K562 (cell line): Measurements from ENCODE around the gene FATE1. TPM values are rescaled to one million over a fixed set of nuclear protein-coding genes. Genes with fewer than 3 reads are reported as not detected.

Experiments
- ATAC-seq: fragments of 200-7000 bp; cut with Tn5 transposase; 3 replicates; pipeline ENCODE4 v1.9.1; 2020; ENCODE audit warnings: moderate library complexity
- BruUV-seq: library from RNA; stranded (reverse); fragments of 400-500 nt; replicated peaks from 2 replicates; lab custom pipeline; 2021; lab: Mats Ljungman, UMichigan
- CTCF ChIA-PET: fragments of 300-600 bp; formaldehyde crosslinking; extraction: SDS; loops from one replicate; lab custom pipeline; 2021; ENCODE audit warnings: low intra/inter-chr PET ratio; lab: Yijun Ruan, JAX
- POLR2A ChIA-PET: fragments of 300-600, 350-650 bp; sonication (Branson Sonifier 250); formaldehyde crosslinking; extraction: SDS; loops from one replicate; lab custom pipeline; 2021; ENCODE audit warnings: antibody characterized with exemption, inconsistent platforms; lab: Yijun Ruan, JAX
- DNase-seq, 4 experiments: peaks; one replicate each; pipeline versions ENCODE4 v3.0.0 to v3.0.0-alpha.2; 2011 to 2018; ENCODE audit warnings: low spot score in 3 of 4, mixed read lengths in 3 of 4; ENCODE audit errors: extremely low read depth in 1 of 4
- FAIRE-seq: peaks from 2 replicates; lab custom pipeline; 2011; peaks lifted over from hg19 to GRCh38; lab: Jason Lieb, UNC
- H2AFZ ChIP-seq: 2 replicates; pipeline ENCODE4 v1.6.0; 2011; ENCODE audit warnings: low read depth, low read length, control low read depth, inconsistent platforms
- H3K27ac ChIP-seq: fragments of 200-600 bp; 3 replicates; pipeline ENCODE4 v1.8.0; 2011; ENCODE audit warnings: low read depth, mild to moderate bottlenecking, control low read depth, inconsistent platforms, low read length, moderate library complexity, mixed read lengths; ENCODE audit errors: extremely low read depth
- H3K27me3 ChIP-seq, 2 experiments: fragments of 300-600 bp in 1 of 2; 2 replicates in 1 of 2; 3 replicates in 1 of 2; pipeline versions ENCODE4 v1.6.0 to v1.8.0; 2011; ENCODE audit warnings: inconsistent platforms in 2 of 2, low read length in 2 of 2, mild to moderate bottlenecking in 1 of 2, mixed read lengths in 1 of 2, moderate library complexity in 1 of 2; ENCODE audit not compliant: control insufficient read depth in 2 of 2, insufficient read depth in 2 of 2
- H3K36me3 ChIP-seq: fragments of 300-600 bp; 3 replicates; pipeline ENCODE4 v1.8.0; 2011; ENCODE audit warnings: mild to moderate bottlenecking, low read length, inconsistent platforms; ENCODE audit not compliant: control insufficient read depth, insufficient read depth
- H3K4me1 ChIP-seq, 2 experiments: fragments of 200-600 bp in 1 of 2; replicated peaks in 1 of 2; 2 replicates in 1 of 2; 3 replicates in 1 of 2; pipeline versions ENCODE4 v1.5.1 to v1.8.0; 2011; ENCODE audit warnings: inconsistent platforms in 2 of 2, low read length in 2 of 2, mild to moderate bottlenecking in 1 of 2, mixed read lengths in 1 of 2, moderate library complexity in 1 of 2; ENCODE audit not compliant: control insufficient read depth in 2 of 2, insufficient read depth in 2 of 2
- H3K4me2 ChIP-seq: 2 replicates; pipeline ENCODE4 v1.6.1; 2011; ENCODE audit warnings: low read length, control low read depth, inconsistent platforms, mixed read lengths; ENCODE audit not compliant: insufficient read depth
- H3K4me3 ChIP-seq: fragments of 200-600 bp; sonication (generic), shearing (Covaris generic); 2 replicates; pipeline ENCODE4 v1.5.1; 2016; ENCODE audit warnings: control low read depth, inconsistent platforms
- H3K79me2 ChIP-seq: fragments of 200-600 bp; 3 replicates; pipeline ENCODE4 v1.8.0; 2011; ENCODE audit warnings: low read length, inconsistent platforms; ENCODE audit not compliant: control insufficient read depth, insufficient read depth
- H3K9ac ChIP-seq, 2 experiments: 2 replicates each; pipeline versions ENCODE4 v1.6.0 to v1.6.1; 2011; ENCODE audit warnings: low read depth in 2 of 2, low read length in 2 of 2, control low read depth in 1 of 2, inconsistent platforms in 1 of 2, mild to moderate bottlenecking in 1 of 2, mixed read lengths in 1 of 2; ENCODE audit not compliant: insufficient read depth in 1 of 2
- H3K9me1 ChIP-seq: one replicate; pipeline ENCODE4 v1.6.0; 2011; ENCODE audit warnings: inconsistent platforms, mild to moderate bottlenecking, low read length, moderate library complexity; ENCODE audit not compliant: control insufficient read depth, insufficient read depth
- H3K9me3 ChIP-seq: replicated peaks from 2 replicates; pipeline ENCODE4 v1.5.1; 2011; ENCODE audit warnings: low read depth, low read length, inconsistent platforms; ENCODE audit not compliant: control insufficient read depth, insufficient read depth
- H4K20me1 ChIP-seq: replicated peaks from 2 replicates; pipeline ENCODE4 v1.6.1; 2011; ENCODE audit warnings: low read length, inconsistent platforms, mixed read lengths; ENCODE audit not compliant: control insufficient read depth, insufficient read depth
- AFF1 ChIP-seq, 2 experiments: fragments of 450-650 bp; IDR thresholded peaks; 2 replicates each; pipeline ENCODE4 v1.6.1; 2018; ENCODE audit warnings: mild to moderate bottlenecking in 2 of 2, low read depth in 1 of 2; ENCODE audit not compliant: partially characterized antibody in 2 of 2
- ATF7 ChIP-seq: fragments of 450-650 bp; IDR thresholded peaks from 2 replicates; pipeline ENCODE4 v1.7.1; 2014; ENCODE audit warnings: mild to moderate bottlenecking, moderate library complexity
- BACH1 ChIP-seq: fragments of 200-800 bp; sonication (Bioruptor generic); IDR thresholded peaks from 2 replicates; pipeline ENCODE4 v1.6.1; 2016; ENCODE audit warnings: missing genetic modification characterization, missing compliant biosample characterization
- GTF2E2 ChIP-seq: fragments of 200-800 bp; sonication (Bioruptor generic); IDR thresholded peaks from 2 replicates; pipeline ENCODE4 v1.6.1; 2016; ENCODE audit warnings: missing genetic modification characterization, missing compliant biosample characterization
- HNRNPH1 ChIP-seq: fragments of 200-400 bp; formaldehyde crosslinking; optimal IDR thresholded peaks from 2 replicates; pipeline ENCODE3; 2017; ENCODE audit warnings: low read depth, mild to moderate bottlenecking, low read length, moderate library complexity
- JUND ChIP-seq, 2 experiments: IDR thresholded peaks; 2 replicates in 1 of 2; 3 replicates in 1 of 2; pipeline ENCODE4 v1.6.1; 2011; ENCODE audit warnings: borderline replicate concordance in 2 of 2, low read depth in 2 of 2, low read length in 2 of 2, improper control_type of control experiment in 1 of 2, missing biosample characterization in 1 of 2, missing genetic modification characterization in 1 of 2, missing genetic modification reagents in 1 of 2
- KHSRP ChIP-seq: fragments of 450-650 bp; IDR thresholded peaks from 2 replicates; pipeline ENCODE4 v1.6.1; 2017
- PREB ChIP-seq: sonication (generic); formaldehyde crosslinking; IDR thresholded peaks from 2 replicates; pipeline ENCODE4 v1.8.1; 2023; ENCODE audit warnings: mild to moderate bottlenecking, missing genetic modification reagents
- PRMT5 ChIP-seq: sonication (generic); formaldehyde crosslinking; IDR thresholded peaks from 2 replicates; pipeline ENCODE4 v1.5.0; 2020; ENCODE audit warnings: missing genetic modification reagents
- U2AF2 ChIP-seq: fragments of 200-400 bp; formaldehyde crosslinking; optimal IDR thresholded peaks from 2 replicates; pipeline ENCODE3; 2017; ENCODE audit warnings: low read depth, mild to moderate bottlenecking, low read length
- ZFP30 ChIP-seq: fragments of 250-450 bp; sonication (Bioruptor Pico); IDR thresholded peaks from 2 replicates; pipeline ENCODE4 v1.8.0; 2022; ENCODE audit warnings: moderate library complexity, mild to moderate bottlenecking, inconsistent platforms, borderline replicate concordance
- ZNF347 ChIP-seq: fragments of 450-650 bp; formaldehyde crosslinking; IDR thresholded peaks from 2 replicates; pipeline ENCODE4 v1.4.0; 2020; ENCODE audit warnings: low read depth, mild to moderate bottlenecking, moderate library complexity
- WGBS: fragments of 100-300 bp; shearing (Covaris generic); methylation state at CpG from one replicate; pipeline ENCODE4 v1.1.6; 2016; ENCODE audit warnings: low coverage, mixed read lengths; ENCODE audit not compliant: insufficient coverage; ENCODE audit errors: missing lambda C conversion rate; 5-methylcytosine and 5-hydroxymethylcytosine counted together
- in situ Hi-C: fragments of 300-500 bp; cut with MboI; formaldehyde crosslinking; loops from 4 replicates; pipeline ENCODE4 v1.15.0; 2018; ENCODE audit warnings: inconsistent platforms, mixed read lengths
- intact Hi-C: fragments of 100-400 bp; cut with micrococcal nuclease; formaldehyde crosslinking; loops from 2 replicates; pipeline ENCODE4 v1.14.2; 2022
- polyA plus RNA-seq, 8 experiments: library from polyadenylated mRNA; depleted of rRNA in 4 of 8; stranded (reverse) in 5 of 8; unstranded in 3 of 8; fragments of >200 nt; fragmentation: Nextera tagmentation in 2 of 8; fragmentation: Illumina TruSeq in 1 of 8; extraction: Ambion mirVana in 2 of 8; extraction: Trizol in 1 of 8; gene quantifications; 2 replicates each; pipeline versions ENCODE4 v1.2.1 to v1.2.3, GENCODE V29; 2011 to 2014; ENCODE audit warnings: inconsistent platforms in 1 of 8, missing spikeins in 1 of 8
- total RNA-seq, 7 experiments: library from RNA; depleted of rRNA in 6 of 7; stranded (reverse); fragments of >200 nt in 6 of 7; fragmentation: Illumina TruSeq in 2 of 7; extraction: Trizol in 2 of 7; gene quantifications; 2 replicates each; pipeline versions ENCODE4 v1.2.1 to v1.2.3, GENCODE V29; 2011 to 2021; ENCODE audit warnings: low replicate concordance in 1 of 7

FATE1 gene
- total and polyA plus RNA-seq, 9 of the 15 experiments (the other 6 are each of a cell fraction or from before 2014, with no cell fraction given), result not detected

- Histone ChIP-seq H3K27me3 (peaks cover 0 to 35% of the 10 kb centered on the region in 2 experiments; a peak in 3 of 5 replicates), H3K36me3 (no peaks in the 10 kb centered on the region), H3K9me1 (no peaks in the 10 kb centered on the region), H3K9ac (no peak within 1 kb of the TSS), H3K9me3 (no peaks in the 10 kb centered on the region), H4K20me1 (no peaks in the 10 kb centered on the region), H3K4me1 (no peaks in the 10 kb centered on the region; a peak in 1 of 5 replicates), H3K4me2 (no peak within 1 kb of the TSS), H3K79me2 (no peaks in the 10 kb centered on the region), H3K27ac (no peak within 1 kb of the TSS), H2AFZ (no peak within 1 kb of the TSS), H3K4me3 (no peak within 1 kb of the TSS)
- ChIA-PET POLR2A (no interaction called here), CTCF (no interaction called here)
- DNase-seq (no peak), FAIRE-seq (no peak), ATAC-seq (no peak)
- BruUV-seq, result no TSS peak
- 17% methylated on average over 1 of the region's 100 CpGs for WGBS
- in situ Hi-C loops, result loop anchor here (25.0 kb wide), 1 partner anchor 933 kb away; no protein-coding TSS in a partner anchor
- intact Hi-C loops, result no loop called here
- TF ChIP-seq BACH1 (tag) (no peak), KHSRP (no peak), ZNF347 (CRISPR knock-in tag) (no peak), PREB (no peak), ATF7 (no peak), HNRNPH1 (no peak), ZFP30 (no peak), AFF1 (IDR thresholded peaks at IDR 0.05; ENCODE audit: low read depth in 1 of 2, partially characterized antibody in 2 of 2) (no peak), U2AF2 (no peak), GTF2E2 (tag) (no peak), JUND (IDR thresholded peaks at IDR 0.05; ENCODE audit: borderline replicate concordance, low read depth, low read length) (no peak), JUND (tag; IDR thresholded peaks at IDR 0.05; ENCODE audit: borderline replicate concordance, low read depth, low read length) (no peak), PRMT5 (no peak)
Observed at GRCh38 chrX:151694661-151695582, 20.9 kb upstream of the FATE1 start, which contains the start of gene PRRG3. Gene PRRG3 (plus strand): TSS chrX:151695458. CDS start chrX:151698815, 3,357 bp downstream.
